Raji (cell line): ENCODE results near the gene ARHGAP9.
A peak's percentile ranks its signal among the peaks of the same experiment; 100 is the strongest.

Source experiments
- POLR2A ChIP-seq: IDR thresholded peaks from 2 replicates; pipeline ENCODE4 v1.6.1; 2011; ENCODE audit warnings: low read depth, low read length, control low read depth; ENCODE audit not compliant: insufficient read depth

Gene ARHGAP9

GRCh38 chr12:57500213-57500612, 20.5 kb upstream of the ARHGAP9 start:
- TF ChIP-seq POLR2A: no peak

DNA sequence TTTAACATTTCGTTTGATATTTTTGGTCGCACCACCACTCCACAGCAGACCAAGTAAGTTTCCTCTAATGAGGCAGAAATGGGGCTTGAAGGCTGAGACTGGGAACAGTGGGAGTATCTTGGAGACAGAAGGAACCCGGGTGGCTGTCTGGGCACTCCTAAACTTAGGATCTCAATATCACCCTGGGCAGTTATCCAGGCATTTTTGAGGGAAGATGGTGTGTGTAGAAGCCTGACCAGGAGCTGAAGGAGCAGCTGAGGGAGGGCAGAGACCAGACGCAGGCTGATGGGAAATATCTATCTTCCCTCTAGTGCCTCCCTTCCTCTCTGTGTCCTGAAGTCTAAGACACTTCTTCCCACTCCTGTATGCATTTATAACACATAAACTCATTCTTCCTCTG, 18.9 kb upstream of the ARHGAP9 start:
- no peak for TF ChIP-seq POLR2A

GRCh38 chr12:57498132-57498502, 18.5 kb upstream of the ARHGAP9 start:
- no peak for TF ChIP-seq POLR2A

- TF ChIP-seq POLR2A: no peak
Measured at GRCh38 chr12:57497223-57498131, 17.8 kb upstream of the ARHGAP9 start.

- no peak for TF ChIP-seq POLR2A
Measured at GRCh38 chr12:57496822-57497221, 17.2 kb upstream of the ARHGAP9 start.

DNA sequence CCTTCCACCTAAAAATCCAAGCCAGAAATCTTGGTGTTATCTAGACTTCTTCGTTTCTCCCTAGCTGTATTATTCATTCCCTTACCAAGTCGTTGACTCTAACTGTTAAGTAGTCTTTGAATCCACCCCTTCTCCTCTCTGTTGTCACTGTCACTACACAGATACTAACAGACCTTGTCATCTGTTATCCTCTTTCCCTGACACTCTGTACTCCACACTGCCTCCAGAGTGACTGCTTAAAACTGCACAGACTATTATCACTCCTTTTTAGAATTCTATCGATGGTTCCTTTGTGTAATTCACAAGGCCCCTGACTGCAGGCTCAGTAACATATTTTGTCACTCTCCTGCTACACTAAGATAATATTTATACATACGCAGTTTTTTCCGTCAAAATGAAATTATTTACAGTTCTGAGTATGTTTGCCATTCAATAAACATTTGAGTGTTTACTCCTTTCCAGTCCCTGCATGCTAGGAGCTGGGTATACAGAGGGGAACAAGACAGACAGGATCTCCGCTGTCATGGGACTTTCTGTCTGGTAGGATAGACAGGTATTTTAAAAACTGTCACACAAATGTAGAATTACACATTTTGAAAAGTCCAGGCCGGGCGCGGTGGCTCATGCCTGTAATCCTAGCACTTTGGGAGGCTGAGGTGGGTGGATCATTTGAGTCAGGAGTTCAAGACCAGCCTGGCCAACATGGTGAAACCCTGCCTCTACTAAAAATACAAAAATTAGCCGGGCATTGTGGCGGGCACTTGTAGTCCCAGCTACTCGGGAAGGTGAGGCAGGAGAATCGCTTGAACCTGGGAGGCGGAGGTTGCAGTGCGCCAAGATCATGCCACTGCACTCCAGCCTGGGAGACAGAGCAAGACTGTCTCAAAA, 12.0 kb upstream of the ARHGAP9 start:
- no peak for TF ChIP-seq POLR2A

DNA sequence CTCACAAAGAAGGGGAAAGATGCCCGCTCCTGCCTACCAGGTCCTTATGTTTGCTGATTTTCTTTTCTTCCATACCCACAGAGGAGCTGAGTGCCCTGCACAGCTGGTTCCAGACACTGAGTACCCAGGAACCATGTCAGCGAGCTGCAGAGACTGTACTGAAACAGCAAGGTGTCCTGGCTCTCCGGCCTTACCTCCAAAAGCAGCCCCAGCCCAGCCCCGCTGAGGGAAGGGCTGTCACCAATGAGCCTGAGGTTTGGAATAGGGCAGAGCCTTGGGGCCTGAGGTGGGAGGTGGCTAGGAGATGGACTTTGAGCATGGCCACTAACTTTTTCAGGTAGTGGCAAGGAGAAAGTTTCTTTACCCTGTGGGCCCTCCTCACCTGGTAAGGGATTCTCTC, 10.5 kb upstream of the ARHGAP9 start:
- TF ChIP-seq POLR2A: no peak

GRCh38 chr12:57489157-57489641, 9.5 kb upstream of the ARHGAP9 start:
- TF ChIP-seq POLR2A: no peak

DNA sequence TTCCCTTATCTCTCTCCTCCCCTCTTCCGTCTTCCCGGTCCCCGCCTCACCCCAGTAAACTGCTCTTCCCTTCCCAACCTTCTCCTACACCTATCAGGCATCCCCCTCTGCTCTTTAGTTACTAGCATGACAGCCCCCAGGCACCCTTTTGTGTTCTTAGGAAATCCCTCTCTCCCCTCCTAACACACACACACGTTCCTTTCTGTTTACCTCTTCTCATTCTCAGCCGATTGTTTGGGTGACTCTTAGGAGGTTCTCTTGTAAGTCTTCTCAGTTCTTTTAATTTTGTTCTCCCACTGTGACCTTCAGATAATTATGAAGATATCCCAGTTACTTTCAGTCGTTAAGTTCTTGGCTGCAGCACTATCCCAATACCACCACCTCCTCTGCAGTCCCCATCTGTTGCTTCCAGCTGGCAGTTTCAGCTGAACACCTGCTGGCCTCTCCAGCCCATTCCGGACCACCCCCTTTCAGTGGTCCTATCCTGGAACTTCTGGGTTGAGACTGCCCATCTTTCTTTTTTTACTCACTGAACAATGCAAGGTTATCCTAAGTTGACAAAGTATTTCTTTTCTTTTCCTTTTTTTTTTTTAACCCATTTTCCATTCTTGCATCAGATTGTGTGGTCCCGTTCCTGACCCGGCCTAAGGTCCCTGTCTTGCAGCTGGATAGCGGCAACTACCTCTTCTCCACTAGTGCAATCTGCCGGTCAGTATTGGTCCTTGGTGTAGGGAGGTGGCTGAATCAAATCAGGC, 8.9 kb upstream of the ARHGAP9 start:
- TF ChIP-seq POLR2A: no peak

GRCh38 chr12:57487597-57488401, 8.1 kb upstream of the ARHGAP9 start, which contains the start of gene MARS1:
TSS of gene MARS1 (plus strand) at chr12:57488068. CDS start at chr12:57488091, 23 bp downstream.
- peak; percentile 86 for TF ChIP-seq POLR2A

- no peak for TF ChIP-seq POLR2A
Measured at GRCh38 chr12:57487055-57487596, 7.5 kb upstream of the ARHGAP9 start.

GRCh38 chr12:57485695-57486094, 6.0 kb upstream of the ARHGAP9 start:
- no peak for TF ChIP-seq POLR2A

- TF ChIP-seq POLR2A: no peak
Measured at GRCh38 chr12:57483466-57483865, 3.8 kb upstream of the ARHGAP9 start.

DNA sequence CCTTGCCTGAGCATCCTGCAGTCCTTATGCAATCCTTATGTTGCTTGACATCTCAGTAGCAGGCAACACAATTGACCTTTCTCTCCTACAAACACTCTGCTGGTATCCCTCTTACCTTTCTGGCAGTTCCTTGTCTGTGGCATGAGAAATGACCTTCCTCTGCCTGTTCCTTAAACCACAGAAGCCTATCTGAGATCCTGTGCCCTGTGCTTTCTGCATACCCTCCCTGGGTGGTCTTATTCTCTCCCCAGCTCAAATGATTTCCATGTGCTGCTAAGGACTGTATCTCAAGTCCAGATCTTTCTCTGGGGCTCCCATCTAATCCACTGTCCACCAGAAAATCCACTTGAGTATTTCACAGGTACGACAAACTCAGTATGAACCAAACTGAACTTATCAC, 2.0 kb upstream of the ARHGAP9 start:
- TF ChIP-seq POLR2A: no peak
